SK-N-SH treated with all-trans-retinoic acid at 6 μM for 48 hours (cell line): ENCODE measurements around the gene NLRP1.

ENCODE experiments used
- ATAC-seq: fragments of 200-7000 bp; cut with Tn5 transposase; 3 replicates; pipeline ENCODE4 v1.9.1; 2020; ENCODE audit warnings: mild to moderate bottlenecking, moderate library complexity
- ARNTL ChIP-seq: fragments of 450-650 bp; formaldehyde crosslinking; IDR thresholded peaks from 2 replicates; pipeline ENCODE4 v1.5.0; 2020; ENCODE audit warnings: low read depth, mild to moderate bottlenecking, moderate library complexity, borderline replicate concordance
- BACH2 ChIP-seq: fragments of 250-450 bp; sonication (Bioruptor Pico); IDR thresholded peaks from 2 replicates; pipeline ENCODE4 v1.9.0; 2021; ENCODE audit warnings: mild to moderate bottlenecking, borderline replicate concordance
- CSDC2 ChIP-seq: fragments of 250-450 bp; sonication (Bioruptor Pico); IDR thresholded peaks from 2 replicates; pipeline ENCODE4 v1.5.0; 2020; ENCODE audit warnings: mild to moderate bottlenecking, moderate library complexity
- ESRRG ChIP-seq: fragments of 250-450 bp; sonication (Bioruptor Pico); IDR thresholded peaks from 2 replicates; pipeline ENCODE4 v1.6.1; 2021; ENCODE audit warnings: mild to moderate bottlenecking
- ISL1 ChIP-seq: fragments of 250-450 bp; sonication (Bioruptor Pico); IDR thresholded peaks from 2 replicates; pipeline ENCODE4 v2.1.2; 2022; ENCODE audit warnings: mild to moderate bottlenecking, moderate library complexity
- PPARA ChIP-seq: fragments of 250-450 bp; sonication (Bioruptor Pico); IDR thresholded peaks from 2 replicates; pipeline ENCODE4 v1.5.0; 2020; ENCODE audit warnings: mild to moderate bottlenecking, borderline replicate concordance
- SNAI2 ChIP-seq: fragments of 250-450 bp; sonication (Bioruptor Pico); IDR thresholded peaks from 2 replicates; pipeline ENCODE4 v1.5.0; 2020; ENCODE audit warnings: mild to moderate bottlenecking, moderate library complexity
- TCF4 ChIP-seq: fragments of 250-450 bp; sonication (Bioruptor Pico); IDR thresholded peaks from 2 replicates; pipeline ENCODE4 v1.8.0; 2021; ENCODE audit warnings: mild to moderate bottlenecking, moderate library complexity, borderline replicate concordance
- TOX ChIP-seq: fragments of 250-450 bp; sonication (Bioruptor Pico); IDR thresholded peaks from 2 replicates; pipeline ENCODE4 v1.8.0; 2021; ENCODE audit warnings: mild to moderate bottlenecking, moderate library complexity, borderline replicate concordance
- TSHZ2 ChIP-seq: fragments of 250-450 bp; sonication (Bioruptor Pico); IDR thresholded peaks from 2 replicates; pipeline ENCODE4 v1.5.0; 2020; ENCODE audit warnings: mild to moderate bottlenecking, moderate library complexity
- ZC3H10 ChIP-seq: fragments of 250-450 bp; sonication (Bioruptor Pico); IDR thresholded peaks from 2 replicates; pipeline ENCODE4 v1.5.1; 2021; ENCODE audit warnings: mild to moderate bottlenecking, moderate library complexity
- ZFP30 ChIP-seq: fragments of 450-650 bp; formaldehyde crosslinking; IDR thresholded peaks from 2 replicates; pipeline ENCODE4 v1.5.0; 2022; ENCODE audit warnings: mild to moderate bottlenecking, moderate library complexity
- ZNF565 ChIP-seq: fragments of 450-650 bp; formaldehyde crosslinking; conservative IDR thresholded peaks from 2 replicates; pipeline ENCODE4 v1.5.0; 2020; ENCODE audit warnings: low read depth, mild to moderate bottlenecking, moderate library complexity
- ZNF70 ChIP-seq: fragments of 450-650 bp; formaldehyde crosslinking; IDR thresholded peaks from 2 replicates; pipeline ENCODE4 v1.5.0; 2020; ENCODE audit warnings: mild to moderate bottlenecking, moderate library complexity
- TF ChIP-seq, protein P1 (sequence below): fragments of 250-450 bp; sonication (Bioruptor Pico); IDR thresholded peaks from 2 replicates; pipeline ENCODE4 v1.5.1; 2021; ENCODE audit warnings: mild to moderate bottlenecking, moderate library complexity
- TF ChIP-seq, protein P2 (sequence below): fragments of 250-450 bp; sonication (Bioruptor Pico); IDR thresholded peaks from 2 replicates; pipeline ENCODE4 v1.5.1; 2020; ENCODE audit warnings: low read depth, mild to moderate bottlenecking, moderate library complexity

The NLRP1 gene

GRCh38 chr17:5585836-5586521 is 1.7 kb upstream of the NLRP1 start (continued):
- TF ChIP-seq ARNTL (CRISPR knock-in tag): no peak
- TF ChIP-seq TOX (CRISPR knock-in tag): no peak

DNA sequence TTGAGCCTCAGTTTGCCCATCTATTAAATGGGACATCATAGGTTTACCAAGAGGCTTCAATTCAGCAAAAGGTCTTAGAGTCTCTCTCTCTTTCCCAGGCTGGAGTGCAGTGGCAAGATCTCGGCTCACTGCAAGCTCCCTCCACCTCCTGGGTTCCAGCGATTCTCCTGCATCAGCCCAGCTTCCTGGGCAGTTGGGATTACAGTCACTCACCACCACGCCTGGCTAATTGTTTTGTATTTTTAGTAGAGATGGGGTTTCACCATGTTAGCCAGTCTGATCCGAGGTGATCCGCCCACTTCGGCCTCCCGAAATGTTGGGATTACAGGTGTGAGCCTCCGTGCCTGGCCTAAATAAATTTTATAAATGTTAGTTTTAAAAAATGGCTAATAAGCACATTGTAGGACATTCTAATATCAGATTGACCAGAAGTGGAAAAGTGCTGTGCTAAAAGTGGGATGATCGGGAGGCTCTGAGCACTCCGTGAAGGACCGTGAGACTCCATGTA is 1.0 kb upstream of the NLRP1 start:
- no peak for ATAC-seq
- no peak for TF ChIP-seq ZFP30 (CRISPR knock-in tag)
- TF ChIP-seq, protein P1, sequence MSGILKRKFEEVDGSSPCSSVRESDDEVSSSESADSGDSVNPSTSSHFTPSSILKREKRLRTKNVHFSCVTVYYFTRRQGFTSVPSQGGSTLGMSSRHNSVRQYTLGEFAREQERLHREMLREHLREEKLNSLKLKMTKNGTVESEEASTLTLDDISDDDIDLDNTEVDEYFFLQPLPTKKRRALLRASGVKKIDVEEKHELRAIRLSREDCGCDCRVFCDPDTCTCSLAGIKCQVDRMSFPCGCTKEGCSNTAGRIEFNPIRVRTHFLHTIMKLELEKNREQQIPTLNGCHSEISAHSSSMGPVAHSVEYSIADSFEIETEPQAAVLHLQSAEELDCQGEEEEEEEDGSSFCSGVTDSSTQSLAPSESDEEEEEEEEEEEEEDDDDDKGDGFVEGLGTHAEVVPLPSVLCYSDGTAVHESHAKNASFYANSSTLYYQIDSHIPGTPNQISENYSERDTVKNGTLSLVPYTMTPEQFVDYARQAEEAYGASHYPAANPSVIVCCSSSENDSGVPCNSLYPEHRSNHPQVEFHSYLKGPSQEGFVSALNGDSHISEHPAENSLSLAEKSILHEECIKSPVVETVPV: no peak

DNA sequence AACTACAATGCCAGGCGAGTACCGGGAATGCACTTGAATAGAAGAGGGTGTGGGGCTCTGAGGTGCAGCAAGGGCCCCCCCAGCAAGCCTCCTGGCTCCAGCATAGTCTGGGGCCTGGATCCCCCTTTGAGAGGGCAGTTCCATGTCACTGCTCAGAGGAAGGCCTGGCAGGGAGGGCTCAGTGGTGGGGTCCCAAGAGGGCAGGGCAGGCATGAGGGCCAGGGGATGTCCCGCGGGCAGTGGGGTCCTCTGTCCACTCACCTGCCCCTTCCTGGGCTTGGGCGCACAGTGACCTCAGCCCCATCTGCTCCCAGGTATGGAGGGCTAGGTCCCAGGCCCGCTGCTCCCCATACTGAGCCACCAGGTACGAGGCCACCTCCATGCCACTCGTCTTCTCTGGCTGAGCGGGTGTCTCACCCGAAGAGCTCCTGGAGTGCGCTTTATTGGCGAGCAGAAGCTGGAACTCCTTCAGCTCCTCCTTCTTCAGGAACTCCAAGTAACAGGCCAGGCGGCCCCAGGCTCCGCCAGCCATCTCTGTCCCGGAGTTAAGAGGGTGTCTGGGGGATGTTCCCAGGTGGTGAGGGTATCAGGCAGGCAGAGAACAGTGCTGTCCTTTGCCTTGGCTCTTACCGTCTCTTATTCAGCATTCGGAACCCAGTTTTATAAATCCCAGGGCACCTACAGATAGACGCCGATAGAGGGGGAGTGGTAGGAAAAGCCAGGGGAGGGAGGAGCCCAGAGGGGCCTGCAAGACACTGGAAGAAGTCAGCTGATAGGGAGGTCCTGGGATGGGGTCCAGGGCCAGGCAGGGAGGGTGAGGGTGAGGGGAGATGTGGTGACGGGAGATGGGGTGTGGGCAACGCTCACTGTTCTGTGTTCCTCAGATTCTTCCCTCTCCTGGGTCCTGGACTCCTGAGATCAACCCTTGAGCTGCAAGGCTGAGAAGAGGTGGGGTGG is 605 bp downstream of the NLRP1 start:
- ATAC-seq: no peak
- TF ChIP-seq TCF4 (CRISPR knock-in tag): no peak
- no peak for TF ChIP-seq ZNF565 (CRISPR knock-in tag)
- no peak for TF ChIP-seq ZFP30 (CRISPR knock-in tag)
- no peak for TF ChIP-seq PPARA (CRISPR knock-in tag)
- no peak for TF ChIP-seq TOX (CRISPR knock-in tag)
- no peak for TF ChIP-seq ISL1 (CRISPR knock-in tag)
- no peak for TF ChIP-seq CSDC2 (CRISPR knock-in tag)
- TF ChIP-seq, protein P2, sequence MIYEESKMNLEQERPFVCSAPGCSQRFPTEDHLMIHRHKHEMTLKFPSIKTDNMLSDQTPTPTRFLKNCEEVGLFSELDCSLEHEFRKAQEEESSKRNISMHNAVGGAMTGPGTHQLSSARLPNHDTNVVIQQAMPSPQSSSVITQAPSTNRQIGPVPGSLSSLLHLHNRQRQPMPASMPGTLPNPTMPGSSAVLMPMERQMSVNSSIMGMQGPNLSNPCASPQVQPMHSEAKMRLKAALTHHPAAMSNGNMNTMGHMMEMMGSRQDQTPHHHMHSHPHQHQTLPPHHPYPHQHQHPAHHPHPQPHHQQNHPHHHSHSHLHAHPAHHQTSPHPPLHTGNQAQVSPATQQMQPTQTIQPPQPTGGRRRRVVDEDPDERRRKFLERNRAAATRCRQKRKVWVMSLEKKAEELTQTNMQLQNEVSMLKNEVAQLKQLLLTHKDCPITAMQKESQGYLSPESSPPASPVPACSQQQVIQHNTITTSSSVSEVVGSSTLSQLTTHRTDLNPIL (CRISPR knock-in tag): no peak
- TF ChIP-seq ESRRG (CRISPR knock-in tag): no peak
- TF ChIP-seq ZNF70 (CRISPR knock-in tag): no peak
- no peak for TF ChIP-seq SNAI2
- TF ChIP-seq ARNTL (CRISPR knock-in tag): no peak
- TF ChIP-seq, protein P1: no peak
- TF ChIP-seq BACH2 (CRISPR knock-in tag): no peak
- no peak for TF ChIP-seq ZC3H10 (CRISPR knock-in tag)
- no peak for TF ChIP-seq TSHZ2

GRCh38 chr17:5582209-5583185 is 1.8 kb downstream of the NLRP1 start:
- no peak for ATAC-seq
- TF ChIP-seq TSHZ2: no peak
- TF ChIP-seq, all 23 proteins: peak for 0
